Activated CD4-positive, alpha-beta T cell treated with anti-CD3 and anti-CD28 coated beads, Interleukin-2, amount 10 ng/mL, durations not matched to agents 7 days and 5 days (primary cell): ENCODE data around the gene NPB. TPM values are rescaled to one million over a fixed set of nuclear protein-coding genes. Genes with fewer than 3 reads are reported as not detected.

Experiments
- CTCF ChIA-PET: fragments of 350-600 bp; sonication (Branson Sonifier 250); formaldehyde crosslinking; loops from one replicate; lab custom pipeline; 2021; ENCODE audit warnings: antibody characterized with exemption; lab: Charles Lee
- POLR2A ChIA-PET: fragments of 350-600 bp; sonication (Branson Sonifier 250); formaldehyde crosslinking; loops from one replicate; lab custom pipeline; 2021; ENCODE audit warnings: antibody characterized with exemption; lab: Charles Lee
- DNase-seq: peaks from one replicate; pipeline ENCODE4 v3.0.0-alpha.2; 2020
- H3K27ac Mint-ChIP-seq: one replicate; pipeline ENCODE4 v1.8.0; 2021; ENCODE audit warnings: mild to moderate bottlenecking, moderate library complexity, mixed read lengths
- H3K27me3 Mint-ChIP-seq: one replicate; pipeline ENCODE4 v1.8.0; 2021; ENCODE audit warnings: mixed read lengths
- H3K36me3 Mint-ChIP-seq: one replicate; pipeline ENCODE4 v1.8.0; 2021; ENCODE audit warnings: low read depth, mixed read lengths
- H3K4me1 Mint-ChIP-seq: one replicate; pipeline ENCODE4 v1.8.0; 2021; ENCODE audit warnings: mixed read lengths
- H3K4me3 Mint-ChIP-seq: one replicate; pipeline ENCODE4 v1.8.0; 2021; ENCODE audit warnings: mild to moderate bottlenecking, moderate library complexity, mixed read lengths
- H3K9me3 Mint-ChIP-seq: one replicate; pipeline ENCODE4 v1.8.0; 2021; ENCODE audit warnings: mixed read lengths
- total RNA-seq, 2 experiments: library from RNA; stranded (reverse); gene quantifications; one replicate each; pipeline ENCODE4 v1.2.3, GENCODE V29; 2021

NPB gene
- total RNA-seq, 2 experiments from 2014 or later: 0.48 to 0.69 TPM

DNA sequence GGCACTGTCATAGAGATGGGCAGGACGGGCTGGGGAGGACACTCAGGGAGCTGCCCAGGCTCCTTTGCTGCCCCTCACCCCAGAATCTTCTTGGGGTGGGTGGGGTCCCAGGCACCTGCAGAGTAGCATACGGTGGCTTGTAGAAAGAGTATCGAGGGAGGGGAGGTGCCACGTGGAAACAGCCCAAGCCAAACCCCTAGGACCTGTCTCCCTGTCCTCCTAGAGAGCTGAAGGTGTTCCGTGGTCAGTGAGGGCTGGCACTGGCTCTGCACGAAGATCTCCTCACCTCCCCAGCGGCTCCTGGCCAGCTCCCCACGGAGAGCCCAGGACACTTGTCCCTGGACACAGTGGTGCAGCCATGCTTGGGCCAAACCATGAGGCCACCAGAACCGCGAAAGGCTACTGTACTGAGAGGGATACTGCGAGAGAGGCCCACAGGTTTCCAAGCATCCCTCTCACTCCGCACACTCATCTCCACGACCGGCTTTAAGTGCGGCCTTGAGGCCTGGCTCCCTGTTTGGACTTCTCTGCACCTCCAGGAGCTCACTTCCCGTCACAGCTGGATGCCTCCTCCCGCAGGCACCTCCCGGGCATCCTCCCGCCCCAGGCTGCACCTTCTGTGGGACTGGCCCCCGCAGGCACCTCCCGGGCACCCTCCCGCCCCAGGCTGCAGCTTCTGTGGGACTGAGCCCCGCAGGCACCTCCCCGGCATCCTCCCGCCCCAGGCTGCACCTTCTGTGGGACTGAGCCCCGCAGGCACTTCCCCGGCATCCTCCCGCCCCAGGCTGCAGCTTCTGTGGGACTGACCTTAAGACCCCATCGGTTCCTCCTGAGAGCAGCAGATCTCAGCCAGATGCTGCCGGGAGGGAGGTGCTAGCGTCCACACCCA lies 27.5 kb downstream of the NPB start:
- Mint-ChIP-seq H3K4me1 (peaks cover 23% of the 10 kb centered on the region), H3K27ac (no peak overlapping the region), H3K36me3 (no peaks in the 10 kb centered on the region), H3K27me3 (peaks cover 7% of the 10 kb centered on the region), H3K4me3 (peak overlapping the region; percentile 44), H3K9me3 (no peaks in the 10 kb centered on the region)
- no peak for DNase-seq
- ChIA-PET POLR2A (no interaction called here), CTCF (interaction anchor here (0.6 to 1.8 kb wide), 4 partner anchors 11 to 96 kb away, joined by 4 read pairs; partner anchors contain the start of gene MCRIP1)

DNA sequence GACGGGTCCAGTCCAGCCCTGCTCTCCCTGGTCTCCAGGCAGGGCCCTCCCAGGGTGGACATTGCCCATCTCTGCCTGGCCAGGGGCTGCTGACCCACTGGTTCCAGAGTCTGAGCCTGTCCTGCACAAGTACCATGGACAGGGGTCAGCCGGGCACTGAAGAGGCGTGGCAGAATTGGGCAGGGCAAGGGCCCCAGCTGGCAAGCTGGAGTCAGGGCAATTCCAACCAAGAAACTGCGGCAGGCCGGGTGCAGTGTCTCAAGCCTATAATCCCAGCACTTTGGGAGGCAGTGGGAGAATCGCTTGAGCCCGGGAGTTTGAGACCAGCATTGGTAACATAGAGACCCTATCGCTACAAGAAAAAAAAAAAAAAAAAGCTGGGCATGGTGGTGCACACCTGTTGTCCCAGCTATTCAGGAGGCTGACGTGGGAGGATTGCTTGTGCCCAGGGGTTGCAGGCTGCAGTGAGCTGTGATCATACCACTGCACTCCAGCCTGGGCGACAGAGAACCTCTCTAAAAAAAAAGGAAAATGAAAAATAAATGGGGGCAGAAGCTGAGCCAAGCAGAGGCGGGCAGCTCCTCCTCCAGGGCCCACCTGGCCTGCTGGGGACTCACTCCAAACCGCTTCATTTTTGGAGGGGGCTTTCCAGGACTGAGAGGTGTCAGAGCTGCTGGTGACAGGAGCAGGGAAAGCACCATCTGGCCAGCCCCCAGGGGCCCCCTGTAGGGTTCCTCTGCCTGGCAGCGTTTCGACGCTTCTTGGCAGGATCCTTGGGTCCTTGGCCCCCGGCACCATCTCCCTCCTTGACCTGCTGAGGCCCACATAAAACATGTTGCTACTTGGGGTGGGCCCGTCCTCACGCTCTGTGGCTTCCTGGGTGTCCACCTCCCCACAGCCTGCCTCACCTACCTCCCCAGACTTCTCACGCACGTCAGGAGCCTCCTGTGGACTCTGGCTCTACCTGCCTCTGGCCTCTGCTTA lies 28.4 kb downstream of the NPB start:
- no peak overlapping the region for H3K4me3 Mint-ChIP-seq
- H3K36me3 Mint-ChIP-seq: no peaks in the 10 kb centered on the region
- ChIA-PET CTCF (interaction anchor here (0.6 to 1.6 kb wide), 5 partner anchors 10 to 97 kb away, joined by 4 to 6 read pairs (median 4); partner anchors contain the start of gene MCRIP1), POLR2A (no interaction called here)
- DNase-seq: no peak
- peaks cover 7% of the 10 kb centered on the region for H3K27me3 Mint-ChIP-seq
- H3K27ac Mint-ChIP-seq: no peak overlapping the region
- H3K4me1 Mint-ChIP-seq: peaks cover 14% of the 10 kb centered on the region
- no peaks in the 10 kb centered on the region for H3K9me3 Mint-ChIP-seq

DNA sequence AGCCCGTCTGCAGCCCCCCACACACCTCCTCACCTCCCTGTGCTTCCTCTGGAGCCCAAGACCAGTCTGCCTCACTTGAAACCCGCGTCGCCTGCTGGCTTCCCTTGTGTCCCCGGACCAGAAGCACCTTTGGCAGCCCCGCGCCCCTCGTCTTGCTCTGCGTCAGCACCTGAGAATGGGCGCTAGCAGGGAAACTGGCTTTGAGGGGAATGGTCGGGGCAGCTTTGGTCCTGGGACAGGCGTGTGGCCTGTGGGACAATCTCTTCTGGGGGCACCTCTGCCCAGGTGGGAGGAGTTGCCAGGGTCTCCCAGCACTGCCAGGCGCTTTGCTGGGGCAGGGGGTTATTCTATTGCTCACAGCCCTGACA lies 29.1 kb downstream of the NPB start:
- Mint-ChIP-seq H3K27me3 (peaks cover 7% of the 10 kb centered on the region), H3K36me3 (no peaks in the 10 kb centered on the region), H3K9me3 (no peaks in the 10 kb centered on the region), H3K4me3 (no peak overlapping the region), H3K4me1 (peaks cover 11% of the 10 kb centered on the region), H3K27ac (no peak overlapping the region)
- no peak for DNase-seq
- ChIA-PET CTCF (interaction anchor here (0.7 to 1.5 kb wide), 2 partner anchors 28 to 61 kb away, joined by 4 to 6 read pairs; no protein-coding TSS in a partner anchor), POLR2A (no interaction called here)

DNA sequence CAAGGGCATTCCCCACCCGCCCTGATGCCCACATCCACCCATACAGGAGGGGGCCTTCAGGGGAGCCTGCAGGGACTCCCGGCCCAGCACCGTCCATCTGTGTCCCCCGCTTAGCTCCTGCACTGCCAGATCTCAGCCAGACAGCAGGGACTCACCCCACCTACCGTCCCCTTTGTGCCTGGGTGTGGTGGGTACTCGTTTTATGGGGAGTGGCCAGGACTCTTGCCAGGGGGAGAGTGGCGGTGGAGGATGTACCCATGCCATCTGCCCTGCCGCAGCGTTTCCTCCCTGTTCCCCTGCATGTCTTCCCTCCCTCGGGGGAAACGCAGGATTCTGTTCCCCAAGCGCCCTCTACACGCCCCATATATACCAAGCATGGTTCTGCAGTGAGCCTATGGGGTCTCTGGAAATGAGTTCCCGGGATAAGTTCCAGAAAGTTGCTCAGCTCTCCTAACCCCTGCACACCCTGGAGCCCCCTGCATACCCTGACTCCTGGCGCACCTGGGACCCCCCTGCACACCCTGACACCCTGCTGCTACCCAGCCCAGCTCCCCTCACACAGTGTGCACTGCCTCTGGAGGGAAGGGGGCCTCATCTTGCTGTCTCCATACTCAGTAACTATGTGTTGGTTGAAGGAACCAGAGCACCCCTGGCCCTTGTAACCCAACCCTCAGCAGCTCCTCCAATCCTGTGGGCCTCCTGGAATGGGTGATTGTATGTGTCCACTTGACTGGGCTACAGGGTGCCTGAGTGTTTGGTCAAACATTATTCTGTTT lies 29.7 kb downstream of the NPB start:
- no peak for DNase-seq
- Mint-ChIP-seq H3K9me3 (no peaks in the 10 kb centered on the region), H3K4me1 (peaks cover 10% of the 10 kb centered on the region), H3K27ac (no peak overlapping the region), H3K27me3 (peaks cover 7% of the 10 kb centered on the region), H3K4me3 (no peak overlapping the region), H3K36me3 (no peaks in the 10 kb centered on the region)
- POLR2A ChIA-PET: no interaction called here
- CTCF ChIA-PET: interaction anchor here (0.9 to 1.5 kb wide), 2 partner anchors 28 to 166 kb away, joined by 3 to 6 read pairs; partner anchors contain the start of gene FASN

DNA sequence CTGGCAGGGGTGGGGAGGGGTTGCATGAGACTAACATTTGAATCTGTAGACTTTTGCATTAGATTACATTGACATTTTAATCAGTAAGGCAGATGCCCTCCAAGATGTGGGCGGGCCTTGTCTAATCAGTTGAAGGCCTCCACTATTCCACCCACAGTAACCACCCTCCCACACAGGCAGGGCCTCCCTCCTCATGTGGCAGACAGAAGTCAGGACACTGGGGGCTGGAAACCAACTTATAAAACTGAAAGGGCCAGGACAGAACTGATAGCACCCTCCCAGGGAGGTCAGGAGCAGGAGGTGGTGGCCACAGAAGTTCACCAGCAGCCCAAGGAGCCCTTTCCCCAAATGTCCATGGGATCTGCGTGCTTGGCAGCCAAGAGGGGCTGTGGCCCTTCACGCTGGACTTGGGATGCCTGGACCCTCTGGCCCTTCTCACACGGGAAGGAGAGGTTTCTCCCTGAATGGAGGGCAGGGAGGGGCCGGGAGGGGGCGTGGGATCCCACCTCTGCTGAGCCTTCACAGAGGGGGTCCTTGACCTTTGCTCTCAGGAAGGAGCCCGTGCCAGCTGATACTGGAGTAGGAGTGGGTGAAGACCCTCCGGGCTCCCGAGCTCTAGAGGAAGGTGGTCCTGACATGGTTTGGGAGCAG lies 30.4 kb downstream of the NPB start:
- no peak overlapping the region for H3K27ac Mint-ChIP-seq
- CTCF ChIA-PET: interaction anchor here (0.9 to 1.3 kb wide), 2 partner anchors 27 to 166 kb away, joined by 3 read pairs; partner anchors contain the start of gene FASN
- H3K9me3 Mint-ChIP-seq: no peaks in the 10 kb centered on the region
- peaks cover 7% of the 10 kb centered on the region for H3K27me3 Mint-ChIP-seq
- POLR2A ChIA-PET: no interaction called here
- no peak for DNase-seq
- H3K4me1 Mint-ChIP-seq: peaks cover 11% of the 10 kb centered on the region
- no peak overlapping the region for H3K4me3 Mint-ChIP-seq
- H3K36me3 Mint-ChIP-seq: no peaks in the 10 kb centered on the region

DNA sequence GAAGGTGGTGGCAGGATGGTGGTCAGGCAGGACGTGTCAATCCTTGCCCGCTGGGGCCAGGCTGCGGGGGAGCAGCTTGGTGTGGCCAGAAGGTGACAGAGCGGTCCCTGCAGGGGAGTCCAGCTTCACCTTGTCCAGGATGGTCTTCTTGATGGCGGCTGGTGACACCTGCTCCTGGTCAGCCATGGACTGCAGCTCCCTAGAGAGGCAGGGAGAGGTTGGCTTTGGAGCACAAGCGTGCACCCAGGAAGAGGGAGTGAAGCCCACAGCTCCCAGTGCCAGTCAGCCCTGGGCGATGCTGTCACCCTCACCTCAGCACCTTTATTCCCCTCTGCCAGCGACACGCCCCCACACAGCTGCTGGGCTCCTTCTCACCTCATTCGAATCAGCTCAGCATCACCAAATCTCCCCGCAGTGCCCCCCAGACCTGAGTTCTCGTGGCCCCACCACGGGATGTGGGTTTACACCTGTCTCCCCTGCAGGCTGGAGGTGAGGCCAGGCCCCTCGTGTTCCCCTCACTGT lies 31.2 kb downstream of the NPB start:
- ChIA-PET POLR2A (no interaction called here), CTCF (interaction anchor here (1.3 kb wide), 1 partner anchor 26 kb away, joined by 3 read pairs; no protein-coding TSS in a partner anchor)
- no peaks in the 10 kb centered on the region for H3K9me3 Mint-ChIP-seq
- no peak for DNase-seq
- peaks cover 7% of the 10 kb centered on the region for H3K27me3 Mint-ChIP-seq
- H3K4me1 Mint-ChIP-seq: peaks cover 16% of the 10 kb centered on the region
- H3K4me3 Mint-ChIP-seq: no peak overlapping the region
- H3K27ac Mint-ChIP-seq: no peak overlapping the region
- H3K36me3 Mint-ChIP-seq: no peaks in the 10 kb centered on the region

DNA sequence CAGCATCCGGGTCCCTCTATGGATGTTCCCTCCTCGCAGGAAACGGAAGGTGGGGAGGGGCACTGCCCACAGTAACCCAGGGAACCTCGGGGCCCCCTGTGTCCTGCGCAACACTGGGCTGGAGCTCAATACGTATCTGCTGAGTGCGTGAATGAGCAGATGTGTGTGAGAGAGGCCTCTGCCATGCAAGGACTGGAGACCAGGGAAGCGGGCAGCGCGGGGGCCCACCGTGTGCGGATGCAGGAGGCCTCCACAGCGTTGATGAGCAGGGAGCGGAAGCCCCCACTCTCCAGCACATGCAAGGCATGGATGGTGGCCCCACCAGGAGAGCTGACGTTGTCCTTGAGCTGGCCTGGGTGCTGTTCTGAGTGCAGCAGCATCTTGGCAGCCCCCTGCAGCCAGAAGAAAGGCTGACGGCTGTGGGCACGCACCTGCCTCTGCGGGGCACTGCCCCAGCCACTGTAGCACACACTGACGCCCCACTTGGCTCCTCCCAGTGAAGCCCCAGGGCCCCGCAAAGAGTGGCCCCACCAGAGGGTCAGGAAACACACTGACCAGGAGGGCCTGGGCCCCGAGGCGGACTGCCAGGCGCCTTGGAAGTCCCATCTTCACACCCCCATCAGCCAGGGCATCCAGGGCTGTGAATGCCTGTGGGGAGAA lies 32.2 kb downstream of the NPB start:
- H3K4me1 Mint-ChIP-seq: peaks cover 14% of the 10 kb centered on the region
- peaks cover 3% of the 10 kb centered on the region for H3K27me3 Mint-ChIP-seq
- no peak overlapping the region for H3K27ac Mint-ChIP-seq
- POLR2A ChIA-PET: no interaction called here
- no peak overlapping the region for H3K4me3 Mint-ChIP-seq
- no peaks in the 10 kb centered on the region for H3K9me3 Mint-ChIP-seq
- CTCF ChIA-PET: interaction anchor here (1.0 kb wide), 1 partner anchor 25 kb away, joined by 6 read pairs; no protein-coding TSS in a partner anchor
- no peaks in the 10 kb centered on the region for H3K36me3 Mint-ChIP-seq
- DNase-seq: no peak

DNA sequence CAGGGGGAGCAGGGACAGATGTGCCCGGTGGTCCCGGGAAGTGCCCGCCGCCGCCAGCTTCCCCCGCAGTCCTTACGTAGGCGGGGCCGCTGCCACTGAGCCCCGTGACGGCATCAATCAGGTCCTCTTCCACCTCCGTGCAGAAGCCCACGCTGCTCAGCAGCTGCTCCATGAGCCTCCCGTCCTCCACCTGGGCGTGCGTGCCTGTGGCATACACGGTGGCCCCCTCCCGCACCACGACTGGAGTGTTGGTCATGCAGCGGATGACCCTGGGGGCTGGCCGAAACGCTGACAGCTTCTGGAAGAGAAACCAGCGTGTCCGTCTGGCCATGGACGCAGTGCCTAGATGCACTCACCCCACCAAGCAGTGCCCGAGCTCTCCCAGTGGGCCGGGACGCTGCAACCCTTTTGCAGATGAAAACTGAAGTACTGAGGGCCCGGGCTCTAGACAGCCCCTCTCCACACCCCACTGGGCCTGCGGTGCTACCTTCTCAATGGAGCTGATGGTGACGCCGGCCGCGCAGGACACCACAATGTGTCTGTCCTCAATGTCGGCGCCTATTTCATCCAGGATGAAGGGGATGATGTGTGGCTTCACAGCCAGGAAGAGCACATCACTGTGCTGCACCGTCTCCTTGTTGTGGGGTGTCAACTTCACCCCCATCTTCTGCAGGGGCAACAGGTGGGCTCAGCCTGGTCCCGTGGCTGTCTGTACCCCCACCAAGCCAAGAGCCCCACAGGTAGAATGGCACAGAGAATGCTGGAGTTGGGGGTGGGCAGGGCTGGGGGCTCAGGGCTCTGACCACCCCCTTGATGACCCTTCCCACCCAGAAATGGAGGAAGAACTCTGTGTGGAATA lies 33.0 kb downstream of the NPB start:
- DNase-seq: no peak
- Mint-ChIP-seq H3K4me3 (peak overlapping the region; percentile 76), H3K4me1 (peaks cover 14% of the 10 kb centered on the region), H3K27me3 (no peaks in the 10 kb centered on the region), H3K36me3 (no peaks in the 10 kb centered on the region), H3K27ac (peak overlapping the region; percentile 41), H3K9me3 (no peaks in the 10 kb centered on the region)
- ChIA-PET CTCF (interaction anchor here (0.6 to 2.4 kb wide), 6 partner anchors 9 to 505 kb away, joined by 3 to 8 read pairs (median 4); partner anchors contain the start of gene CCDC57), POLR2A (no interaction called here)

DNA sequence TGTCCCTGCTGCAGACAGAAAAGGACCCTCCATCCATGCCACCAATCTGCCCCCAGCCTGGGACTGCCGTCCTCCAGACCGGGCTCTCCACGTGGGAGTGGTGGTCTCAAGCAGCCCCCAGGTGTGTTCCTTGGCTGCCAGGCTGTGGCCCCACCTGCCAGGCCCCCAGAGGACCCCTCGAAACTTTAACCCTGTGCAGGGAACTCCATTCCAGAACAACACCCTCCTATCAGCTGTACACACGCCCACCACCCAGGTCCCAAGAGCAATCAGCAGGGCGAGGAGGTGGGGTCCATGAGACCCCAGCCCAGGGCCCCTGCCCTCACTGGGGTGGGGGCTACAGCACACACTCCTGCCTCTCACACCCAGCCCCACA lies 33.7 kb downstream of the NPB start:
- CTCF ChIA-PET: interaction anchor here (0.6 to 2.4 kb wide), 4 partner anchors 10 to 505 kb away, joined by 3 to 8 read pairs (median 4); partner anchors contain the start of gene CCDC57
- Mint-ChIP-seq H3K27me3 (no peaks in the 10 kb centered on the region), H3K4me3 (peak overlapping the region; percentile 76), H3K27ac (peak overlapping the region; percentile 41), H3K36me3 (no peaks in the 10 kb centered on the region), H3K4me1 (peaks cover 14% of the 10 kb centered on the region), H3K9me3 (no peaks in the 10 kb centered on the region)
- POLR2A ChIA-PET: no interaction called here
- no peak for DNase-seq

DNA sequence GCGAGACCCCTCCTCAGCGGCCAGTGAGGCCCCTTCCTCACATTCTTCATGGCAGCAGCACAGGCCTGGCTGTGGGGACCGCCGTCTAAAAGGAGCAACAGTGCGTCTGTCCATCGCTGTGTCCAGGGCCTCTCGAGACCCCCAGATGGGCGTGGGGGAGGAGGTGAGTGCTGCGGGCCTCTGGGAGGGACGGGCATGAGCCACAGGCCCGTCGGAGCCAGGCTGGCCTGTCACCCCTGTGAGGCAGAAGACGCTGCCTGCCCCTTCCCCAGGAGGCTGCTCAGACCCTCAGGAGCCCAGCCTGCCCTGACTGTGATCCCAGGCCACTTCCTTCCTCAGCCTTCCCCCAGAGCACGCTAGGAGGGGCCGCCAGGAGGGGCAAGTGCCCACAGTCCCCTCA lies 37.2 kb downstream of the NPB start:
- CTCF ChIA-PET: interaction anchor here (3.0 to 5.5 kb wide), 2 partner anchors 21 kb away, joined by 20 to 32 read pairs; partner anchors contain the start of gene NOTUM

More for the DNA sequence above, 37.2 kb downstream of the NPB start:
- no peaks in the 10 kb centered on the region for H3K9me3 Mint-ChIP-seq
- DNase-seq: no peak
- no peak overlapping the region for H3K4me3 Mint-ChIP-seq
- H3K36me3 Mint-ChIP-seq: no peaks in the 10 kb centered on the region
- no peak overlapping the region for H3K27ac Mint-ChIP-seq
- no peaks in the 10 kb centered on the region for H3K27me3 Mint-ChIP-seq
- H3K4me1 Mint-ChIP-seq: peaks cover 14% of the 10 kb centered on the region
- POLR2A ChIA-PET: no interaction called here
